B cell (primary cell): ENCODE results near the gene CSTF2. TPM values are rescaled to one million over a fixed set of nuclear protein-coding genes. Genes with fewer than 3 reads are reported as not detected.
"Not testable (repeated sequence)": the region's sequence is repeated elsewhere in the genome, so short reads cannot be mapped to it uniquely, and the experiment has no call there.

Experiments used
- ATAC-seq: fragments of 200-7000 bp; cut with Tn5 transposase; one replicate; pipeline ENCODE4 v1.10.0; 2021; ENCODE audit warnings: low read depth, mild to moderate bottlenecking, moderate number of reproducible peaks, moderate library complexity
- CTCF ChIA-PET: fragments of 350-600 bp; sonication (Branson Sonifier 250); formaldehyde crosslinking; loops from one replicate; lab custom pipeline; 2021; ENCODE audit warnings: antibody characterized with exemption, inconsistent platforms; lab: Charles Lee
- POLR2A ChIA-PET: fragments of 350-600 bp; sonication (Branson Sonifier 250); formaldehyde crosslinking; loops from one replicate; lab custom pipeline; 2021; ENCODE audit warnings: antibody characterized with exemption; lab: Charles Lee
- DNase-seq: peaks from one replicate; pipeline ENCODE4 v3.0.0; 2013
- H2AFZ ChIP-seq: 2 replicates; pipeline ENCODE4 v1.6.1; 2012; ENCODE audit warnings: mild to moderate bottlenecking, low read depth, low read length; ENCODE audit not compliant: insufficient read depth, poor library complexity, severe bottlenecking
- H3K27ac ChIP-seq, 2 donors: 1 replicate in 1 of 2; 2 replicates in 1 of 2; pipeline ENCODE4 v1.5.1; 2012 to 2013; ENCODE audit warnings: low read length in 2 of 2, mild to moderate bottlenecking in 2 of 2, moderate library complexity in 1 of 2
- H3K27me3 ChIP-seq, 4 experiments: fragments of 200-600 bp in 1 of 4; sonication (generic) in 1 of 4; replicated peaks in 1 of 4; 1 replicate in 2 of 4; 2 replicates in 2 of 4; pipeline versions ENCODE4 v1.6.1 to v1.7.0; 2013 to 2016; ENCODE audit warnings: low read length in 3 of 4, mild to moderate bottlenecking in 2 of 4, mixed read lengths in 1 of 4, moderate library complexity in 1 of 4; ENCODE audit not compliant: insufficient read depth in 4 of 4, control insufficient read depth in 3 of 4; ENCODE audit errors: control extremely low read depth in 1 of 4
- H3K36me3 ChIP-seq, 2 experiments: replicated peaks in 1 of 2; 1 replicate in 1 of 2; 2 replicates in 1 of 2; pipeline versions ENCODE4 v1.6.1 to v1.7.1; 2013; ENCODE audit warnings: low read length in 1 of 2; ENCODE audit not compliant: insufficient read depth in 2 of 2, control insufficient read depth in 1 of 2; ENCODE audit errors: control extremely low read depth in 1 of 2, extremely low read depth in 1 of 2
- H3K4me1 ChIP-seq, 2 donors: fragments of 200-600 bp in 1 of 2; sonication (generic) in 1 of 2; 1 replicate in 1 of 2; 2 replicates in 1 of 2; pipeline versions ENCODE4 v1.5.1 to v1.6.1; 2013 to 2017; ENCODE audit warnings: low read length in 2 of 2; ENCODE audit not compliant: control insufficient read depth in 2 of 2, insufficient read depth in 2 of 2
- H3K4me2 ChIP-seq: replicated peaks from 2 replicates; pipeline ENCODE3; 2012; ENCODE audit warnings: mild to moderate bottlenecking, low read depth, low read length; ENCODE audit not compliant: poor library complexity, severe bottlenecking
- H3K4me3 ChIP-seq, 5 experiments: fragments of 200-600 bp in 1 of 5; sonication (generic) in 1 of 5; 1 replicate in 3 of 5; 2 replicates in 2 of 5; pipeline versions ENCODE4 v1.5.1 to v1.7.0; 2011 to 2016; ENCODE audit warnings: low read length in 4 of 5, mild to moderate bottlenecking in 4 of 5, low read depth in 2 of 5, control low read depth in 1 of 5, moderate library complexity in 1 of 5; ENCODE audit not compliant: insufficient read depth in 1 of 5; ENCODE audit errors: control extremely low read depth in 1 of 5, extremely low read depth in 1 of 5
- H3K79me2 ChIP-seq: fragments of 200-600 bp; sonication (generic); one replicate; pipeline ENCODE4 v1.6.0; 2016; ENCODE audit warnings: low read length; ENCODE audit not compliant: control insufficient read depth, insufficient read depth
- H3K9ac ChIP-seq: fragments of 200-600 bp; sonication (generic); 2 replicates; pipeline ENCODE4 v1.6.1; 2017; ENCODE audit warnings: mild to moderate bottlenecking, low read length, moderate library complexity
- H3K9me3 ChIP-seq, 3 donors: one replicate each; pipeline versions ENCODE4 v1.6.1 to v1.7.1; 2013; ENCODE audit warnings: low read length in 2 of 3; ENCODE audit not compliant: control insufficient read depth in 2 of 3, insufficient read depth in 1 of 3; ENCODE audit errors: control extremely low read depth in 1 of 3
- H4K20me1 ChIP-seq: 2 replicates; pipeline ENCODE4 v1.6.0; 2012; ENCODE audit warnings: mild to moderate bottlenecking, low read length; ENCODE audit not compliant: insufficient read depth, control insufficient read depth, poor library complexity, severe bottlenecking
- H3K27ac Mint-ChIP-seq: one replicate; pipeline ENCODE4 v1.8.0; 2021; ENCODE audit warnings: mixed read lengths
- H3K27me3 Mint-ChIP-seq: one replicate; pipeline ENCODE4 v1.8.0; 2021; ENCODE audit warnings: mixed read lengths
- H3K4me1 Mint-ChIP-seq: one replicate; pipeline ENCODE4 v1.8.0; 2021; ENCODE audit warnings: mixed read lengths
- H3K4me3 Mint-ChIP-seq: one replicate; pipeline ENCODE4 v1.8.0; 2021; ENCODE audit warnings: mixed read lengths
- H3K9me3 Mint-ChIP-seq: one replicate; pipeline ENCODE4 v1.8.0; 2022; ENCODE audit warnings: mixed read lengths; ENCODE audit not compliant: insufficient read depth
- EZH2 ChIP-seq: IDR thresholded peaks from 2 replicates; pipeline ENCODE4 v1.6.1; 2012; ENCODE audit warnings: borderline replicate concordance, low read depth, mild to moderate bottlenecking, moderate library complexity, low read length; ENCODE audit not compliant: insufficient read depth, poor library complexity, severe bottlenecking
- WGBS: methylation state at CpG from one replicate; pipeline ENCODE4 v1.1.5; 2013; ENCODE audit warnings: missing lambda C conversion rate; ENCODE audit not compliant: insufficient coverage; 5-methylcytosine and 5-hydroxymethylcytosine counted together
- intact Hi-C: fragments of 100-400 bp; cut with micrococcal nuclease; formaldehyde crosslinking; loops from one replicate; pipeline ENCODE4 v1.10.0; 2022
- polyA plus RNA-seq: library from polyadenylated mRNA; depleted of rRNA; stranded (reverse); fragments of >200 nt; gene quantifications from 2 replicates; pipeline ENCODE4 v1.2.3, GENCODE V29; 2012
- total RNA-seq, 2 donors: library from RNA; stranded (reverse); fragments of 120-200 nt in 1 of 2; gene quantifications; 1 replicate in 1 of 2; 2 replicates in 1 of 2; pipeline versions ENCODE4 v1.2.3 to v1.2.4, GENCODE V29; 2013 to 2022
- TF ChIP-seq, protein P1 (sequence below): fragments of 200-600 bp; IDR thresholded peaks from one replicate; pipeline ENCODE4 v1.8.0; 2022; ENCODE audit warnings: antibody characterized with exemption, mild to moderate bottlenecking

The CSTF2 gene
- total and polyA plus RNA-seq, 2 donors (not counting 1 experiment from before 2014, with no cell fraction given), result 7.0 to 16.4 TPM

- peaks cover 3% of the 10 kb centered on the region for H3K9me3 Mint-ChIP-seq
- Histone ChIP-seq H2AFZ (no peak overlapping the region), H4K20me1 (no peaks in the 10 kb centered on the region), H3K4me1 (no peaks in the 10 kb centered on the region), H3K9me3 (no peaks in the 10 kb centered on the region), H3K27me3 (no peaks in the 10 kb centered on the region), H3K4me3 (no peak overlapping the region), H3K9ac (no peak overlapping the region), H3K27ac (no peak overlapping the region), H3K4me2 (no peak overlapping the region), H3K79me2 (no peaks in the 10 kb centered on the region), H3K36me3 (no peaks in the 10 kb centered on the region)
- no peak overlapping the region for H3K27ac Mint-ChIP-seq
- TF ChIP-seq, protein P1, sequence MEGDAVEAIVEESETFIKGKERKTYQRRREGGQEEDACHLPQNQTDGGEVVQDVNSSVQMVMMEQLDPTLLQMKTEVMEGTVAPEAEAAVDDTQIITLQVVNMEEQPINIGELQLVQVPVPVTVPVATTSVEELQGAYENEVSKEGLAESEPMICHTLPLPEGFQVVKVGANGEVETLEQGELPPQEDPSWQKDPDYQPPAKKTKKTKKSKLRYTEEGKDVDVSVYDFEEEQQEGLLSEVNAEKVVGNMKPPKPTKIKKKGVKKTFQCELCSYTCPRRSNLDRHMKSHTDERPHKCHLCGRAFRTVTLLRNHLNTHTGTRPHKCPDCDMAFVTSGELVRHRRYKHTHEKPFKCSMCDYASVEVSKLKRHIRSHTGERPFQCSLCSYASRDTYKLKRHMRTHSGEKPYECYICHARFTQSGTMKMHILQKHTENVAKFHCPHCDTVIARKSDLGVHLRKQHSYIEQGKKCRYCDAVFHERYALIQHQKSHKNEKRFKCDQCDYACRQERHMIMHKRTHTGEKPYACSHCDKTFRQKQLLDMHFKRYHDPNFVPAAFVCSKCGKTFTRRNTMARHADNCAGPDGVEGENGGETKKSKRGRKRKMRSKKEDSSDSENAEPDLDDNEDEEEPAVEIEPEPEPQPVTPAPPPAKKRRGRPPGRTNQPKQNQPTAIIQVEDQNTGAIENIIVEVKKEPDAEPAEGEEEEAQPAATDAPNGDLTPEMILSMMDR, result no peak
- TF ChIP-seq EZH2, result no peak
- ATAC-seq (no peak), DNase-seq (no peak)
- ChIA-PET POLR2A (no interaction called here), CTCF (no interaction called here)
- no peaks in the 10 kb centered on the region for H3K4me1 Mint-ChIP-seq
- peaks cover 8% of the 10 kb centered on the region for H3K27me3 Mint-ChIP-seq
- no peak overlapping the region for H3K4me3 Mint-ChIP-seq
- no CpG with 5 or more reads among the region's 3 CpGs for WGBS
- intact Hi-C loops, result no loop called here
Measured at GRCh38 chrX:100802843-100803242, 17.3 kb upstream of the CSTF2 start.

DNA sequence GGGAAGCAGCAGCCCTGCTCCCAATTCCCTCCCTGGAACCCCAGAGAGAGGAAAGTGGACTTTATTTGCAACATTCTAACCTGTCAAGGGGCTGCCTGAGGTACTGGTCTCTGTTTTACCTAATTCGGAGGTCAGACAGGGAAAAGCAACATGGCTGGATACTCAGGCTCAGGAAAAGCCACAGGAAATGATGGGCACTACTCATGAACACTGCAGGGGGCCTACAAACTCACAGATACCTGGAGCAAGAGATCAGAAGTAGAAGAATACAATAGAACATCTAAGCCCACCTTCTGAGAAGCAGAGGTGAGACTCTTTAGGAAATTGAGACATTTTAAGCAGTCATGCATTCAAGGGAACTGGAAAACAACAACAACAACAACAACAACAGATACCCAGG, 15.4 kb upstream of the CSTF2 start:
- Histone ChIP-seq H3K4me2 (no peak overlapping the region), H3K36me3 (no peaks in the 10 kb centered on the region), H4K20me1 (no peaks in the 10 kb centered on the region), H3K27ac (no peak overlapping the region), H3K9me3 (no peaks in the 10 kb centered on the region), H2AFZ (no peak overlapping the region), H3K27me3 (no peaks in the 10 kb centered on the region), H3K79me2 (no peaks in the 10 kb centered on the region), H3K9ac (no peak overlapping the region), H3K4me1 (no peaks in the 10 kb centered on the region), H3K4me3 (no peak overlapping the region)
- TF ChIP-seq, protein P1, result no peak
- TF ChIP-seq EZH2, result no peak
- CTCF ChIA-PET, result no interaction called here
- intact Hi-C loops, result no loop called here
- peaks cover 19% of the 10 kb centered on the region for H3K27me3 Mint-ChIP-seq
- WGBS, result no CpG with 5 or more reads among the region's 1 CpG
- no peak overlapping the region for H3K4me3 Mint-ChIP-seq
- DNase-seq (no peak), ATAC-seq (no peak)
- no peaks in the 10 kb centered on the region for H3K4me1 Mint-ChIP-seq
- H3K9me3 Mint-ChIP-seq, result peaks cover 3% of the 10 kb centered on the region
- POLR2A ChIA-PET, result no interaction called here
- no peak overlapping the region for H3K27ac Mint-ChIP-seq

GRCh38 chrX:100808265-100808664, 11.9 kb upstream of the CSTF2 start:
- H3K79me2 ChIP-seq, H3K9me3 ChIP-seq, H2AFZ ChIP-seq, H3K4me3 Mint-ChIP-seq, H3K9ac ChIP-seq, H3K4me3 ChIP-seq, H3K4me2 ChIP-seq, intact Hi-C loops, ATAC-seq, H4K20me1 ChIP-seq, POLR2A ChIA-PET, H3K4me1 ChIP-seq, H3K36me3 ChIP-seq, CTCF ChIA-PET, DNase-seq, H3K27ac Mint-ChIP-seq, H3K27me3 ChIP-seq, H3K9me3 Mint-ChIP-seq, H3K27ac ChIP-seq, H3K4me1 Mint-ChIP-seq: not testable (repeated sequence)
- 89% methylated on average over 3 of the region's 7 CpGs for WGBS
- H3K27me3 Mint-ChIP-seq, result peaks cover 29% of the 10 kb centered on the region
